ENCODE measurements around the gene FBRSL1. TPM values are rescaled to one million over a fixed set of nuclear protein-coding genes. Genes with fewer than 3 reads are reported as not detected.

The FBRSL1 gene
- total and polyA plus RNA-seq, 3 donors from 2014 or later = 51.1 to 98.9 (median 88.3) TPM

DNA sequence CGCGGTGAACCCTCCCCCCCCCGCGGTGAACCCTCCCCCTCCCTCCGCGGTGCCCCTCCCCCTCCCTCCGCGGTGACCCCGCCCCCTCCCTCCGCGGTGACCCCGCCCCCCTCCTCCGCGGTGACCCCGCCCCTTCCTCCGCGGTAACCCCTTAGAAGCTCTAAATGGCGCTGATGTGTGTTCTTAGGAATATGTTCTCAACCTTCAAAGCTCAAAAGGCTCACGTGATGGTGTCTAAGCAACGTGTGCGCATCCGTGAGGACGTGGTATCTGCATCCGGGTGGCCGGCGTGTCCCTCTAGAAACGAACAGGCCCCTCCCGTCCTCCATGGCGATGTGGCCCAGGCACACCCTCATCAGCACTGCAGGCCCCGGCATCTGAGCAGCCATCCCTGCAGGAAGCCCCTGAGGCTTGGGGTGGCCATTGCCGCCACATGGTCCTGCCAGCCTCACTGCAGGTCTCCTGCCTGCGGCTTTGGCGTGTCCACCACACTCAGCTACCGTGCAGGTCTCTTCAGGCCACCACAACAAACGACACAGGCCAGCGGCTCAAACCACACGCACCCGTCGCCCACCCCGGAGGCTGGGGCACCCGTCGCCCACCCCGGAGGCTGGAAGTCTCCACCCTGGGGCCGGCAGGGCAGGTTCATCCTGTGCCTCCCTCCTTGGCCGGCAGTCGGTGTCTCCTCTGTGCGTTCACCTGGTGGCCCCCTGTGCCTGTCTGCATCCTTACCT is 14.5 kb upstream of the FBRSL1 start:
- Histone ChIP-seq H3K27me3 (no peaks in the 10 kb centered on the region), H3K4me1 (no peaks in the 10 kb centered on the region), H3K4me3 (no peak overlapping the region), H3K27ac (no peak overlapping the region), H3K36me3 (ENCODE audit: low read depth, missing control alignments) (no peaks in the 10 kb centered on the region), H3K9me3 (no peaks in the 10 kb centered on the region)
- DNase-seq = no peak
- TF ChIP-seq, protein P1, sequence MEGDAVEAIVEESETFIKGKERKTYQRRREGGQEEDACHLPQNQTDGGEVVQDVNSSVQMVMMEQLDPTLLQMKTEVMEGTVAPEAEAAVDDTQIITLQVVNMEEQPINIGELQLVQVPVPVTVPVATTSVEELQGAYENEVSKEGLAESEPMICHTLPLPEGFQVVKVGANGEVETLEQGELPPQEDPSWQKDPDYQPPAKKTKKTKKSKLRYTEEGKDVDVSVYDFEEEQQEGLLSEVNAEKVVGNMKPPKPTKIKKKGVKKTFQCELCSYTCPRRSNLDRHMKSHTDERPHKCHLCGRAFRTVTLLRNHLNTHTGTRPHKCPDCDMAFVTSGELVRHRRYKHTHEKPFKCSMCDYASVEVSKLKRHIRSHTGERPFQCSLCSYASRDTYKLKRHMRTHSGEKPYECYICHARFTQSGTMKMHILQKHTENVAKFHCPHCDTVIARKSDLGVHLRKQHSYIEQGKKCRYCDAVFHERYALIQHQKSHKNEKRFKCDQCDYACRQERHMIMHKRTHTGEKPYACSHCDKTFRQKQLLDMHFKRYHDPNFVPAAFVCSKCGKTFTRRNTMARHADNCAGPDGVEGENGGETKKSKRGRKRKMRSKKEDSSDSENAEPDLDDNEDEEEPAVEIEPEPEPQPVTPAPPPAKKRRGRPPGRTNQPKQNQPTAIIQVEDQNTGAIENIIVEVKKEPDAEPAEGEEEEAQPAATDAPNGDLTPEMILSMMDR (IDR thresholded peaks at IDR 0.05) = no peak
- no peak for TF ChIP-seq POLR2A (IDR thresholded peaks at IDR 0.05)
- intact Hi-C loops (cut with DNase I; ENCODE audit: low total_unique reads) = no loop called here
- WGBS, 2 donors = 83 to 90% methylated on average over 2 to 28 of the region's 47 CpGs

DNA sequence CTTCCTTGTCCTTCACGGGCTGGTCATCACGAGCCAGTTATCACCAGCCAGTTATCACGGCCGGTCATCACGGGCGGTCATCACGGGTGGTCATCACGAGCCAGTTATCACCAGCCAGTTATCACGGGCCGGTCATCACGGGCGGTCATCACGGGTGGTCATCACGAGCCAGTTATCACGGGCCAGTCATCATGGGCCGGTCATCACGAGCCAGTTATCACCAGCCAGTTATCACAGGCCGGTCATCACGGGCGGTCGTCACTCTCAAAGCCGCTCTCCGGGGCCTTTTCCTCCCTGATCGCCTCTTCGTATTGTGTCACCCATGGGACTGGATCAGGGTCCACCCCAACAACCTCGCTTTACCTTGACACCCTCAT is 13.9 kb upstream of the FBRSL1 start:
- no peak for TF ChIP-seq POLR2A (IDR thresholded peaks at IDR 0.05)
- TF ChIP-seq, protein P1 (IDR thresholded peaks at IDR 0.05) = no peak
- WGBS, 2 donors = 88 to 90% methylated on average over 26 of the region's 26 CpGs
- Histone ChIP-seq H3K4me3 (no peak overlapping the region), H3K9me3 (no peaks in the 10 kb centered on the region), H3K27ac (no peak overlapping the region), H3K27me3 (no peaks in the 10 kb centered on the region), H3K36me3 (ENCODE audit: low read depth, missing control alignments) (no peaks in the 10 kb centered on the region), H3K4me1 (no peaks in the 10 kb centered on the region)
- intact Hi-C loops (cut with DNase I; ENCODE audit: low total_unique reads) = no loop called here
- DNase-seq = no peak

DNA sequence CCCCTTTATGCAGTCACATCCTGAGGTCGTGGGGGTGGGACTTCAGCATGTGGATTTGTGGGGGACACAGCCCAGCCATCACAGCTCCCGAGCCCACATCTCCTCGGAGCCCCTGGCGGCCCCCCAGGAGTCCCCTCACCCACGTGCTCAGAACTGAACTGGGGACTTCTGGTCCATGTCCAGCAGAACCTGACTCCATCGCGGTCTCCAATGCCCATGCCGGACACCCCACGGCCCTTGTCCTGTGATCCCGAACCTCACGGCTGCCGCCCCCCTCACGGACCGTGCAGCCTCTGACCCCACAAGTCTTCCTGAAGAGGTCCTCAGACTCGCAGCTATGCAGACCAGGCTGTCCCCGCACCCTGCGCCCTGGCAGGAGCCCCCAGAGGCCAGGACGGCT is 13.5 kb upstream of the FBRSL1 start:
- DNase-seq = no peak
- Histone ChIP-seq H3K27ac (no peak overlapping the region), H3K4me3 (no peak overlapping the region), H3K27me3 (no peaks in the 10 kb centered on the region), H3K4me1 (no peaks in the 10 kb centered on the region), H3K36me3 (ENCODE audit: low read depth, missing control alignments) (no peaks in the 10 kb centered on the region), H3K9me3 (no peaks in the 10 kb centered on the region)
- WGBS, 2 donors = 90 to 91% methylated on average over 10 to 18 of the region's 18 CpGs
- intact Hi-C loops (cut with DNase I; ENCODE audit: low total_unique reads) = no loop called here
- TF ChIP-seq, protein P1 (IDR thresholded peaks at IDR 0.05) = no peak
- no peak for TF ChIP-seq POLR2A (IDR thresholded peaks at IDR 0.05)

DNA sequence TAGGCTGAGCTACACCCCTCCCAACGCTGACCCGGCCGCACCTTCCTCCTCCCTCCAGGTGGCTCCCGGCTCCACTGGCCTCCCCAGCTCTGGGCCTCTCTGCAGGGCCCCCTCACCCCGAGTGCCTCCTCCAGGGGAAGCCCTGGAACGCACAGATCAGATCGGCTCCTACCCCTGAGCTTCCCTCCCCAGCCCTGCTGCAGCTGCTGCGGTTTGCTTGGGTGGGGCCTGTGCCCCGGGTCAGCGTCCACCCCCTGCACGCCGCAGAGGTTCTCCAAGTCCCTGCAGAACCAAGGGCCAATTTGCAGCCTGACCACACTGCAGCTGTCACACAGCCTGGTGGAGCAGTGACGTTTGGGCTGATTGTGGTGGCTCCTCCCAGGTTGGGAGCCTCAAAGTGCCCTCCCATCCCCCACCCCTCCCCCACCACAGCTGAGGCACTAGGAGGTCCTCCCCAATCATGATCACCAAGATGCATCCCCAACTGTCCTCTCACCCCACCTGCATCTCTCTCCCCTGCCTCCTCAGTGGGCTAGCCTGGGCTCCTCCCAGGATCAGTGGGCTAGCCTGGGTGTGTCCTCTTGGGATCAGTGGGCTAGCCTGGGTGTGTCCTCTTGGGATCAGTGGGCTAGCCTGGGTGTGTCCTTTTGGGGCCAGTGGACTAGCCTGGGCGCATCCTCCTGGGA is 12.8 kb upstream of the FBRSL1 start:
- TF ChIP-seq, protein P1 (IDR thresholded peaks at IDR 0.05) = no peak
- no peak for TF ChIP-seq POLR2A (IDR thresholded peaks at IDR 0.05)
- 64 to 75% methylated on average over 10 to 14 of the region's 14 CpGs for WGBS, 2 donors
- no peaks in the 10 kb centered on the region for H3K27me3 ChIP-seq

More for the DNA sequence above, 12.8 kb upstream of the FBRSL1 start:
- no peak overlapping the region for H3K4me3 ChIP-seq
- DNase-seq = no peak
- no peaks in the 10 kb centered on the region for H3K4me1 ChIP-seq
- no peaks in the 10 kb centered on the region for H3K36me3 ChIP-seq (ENCODE audit: low read depth, missing control alignments)
- intact Hi-C loops (cut with DNase I; ENCODE audit: low total_unique reads) = no loop called here
- no peak overlapping the region for H3K27ac ChIP-seq
- H3K9me3 ChIP-seq = no peaks in the 10 kb centered on the region
